HG02571 (cell line): ENCODE measurements around the gene EIF2AK3.

Source experiments
- ATAC-seq: cut with Tn5 transposase; IDR thresholded peaks from one replicate; pipeline ENCODE4 v1.9.1; 2021; ENCODE audit warnings: mild to moderate bottlenecking, moderate library complexity; ENCODE audit not compliant: unreplicated experiment

Gene EIF2AK3

GRCh38 chr2:88545118-88545517, 82.1 kb downstream of the EIF2AK3 start:
- no peak for ATAC-seq

GRCh38 chr2:88543541-88544057, 83.7 kb downstream of the EIF2AK3 start:
- no peak for ATAC-seq

GRCh38 chr2:88542668-88543067, 84.6 kb downstream of the EIF2AK3 start:
- no peak for ATAC-seq

GRCh38 chr2:88540346-88540745, 86.9 kb downstream of the EIF2AK3 start:
- ATAC-seq, result no peak

GRCh38 chr2:88538362-88538917, 88.8 kb downstream of the EIF2AK3 start:
- ATAC-seq, result no peak

- ATAC-seq, result no peak
Measured at GRCh38 chr2:88537640-88538039, 89.6 kb downstream of the EIF2AK3 start.

- ATAC-seq, result no peak
Measured at GRCh38 chr2:88530081-88530480, 97.2 kb downstream of the EIF2AK3 start.

GRCh38 chr2:88521445-88522073, 105.7 kb downstream of the EIF2AK3 start:
- no peak for ATAC-seq

- no peak for ATAC-seq
Measured at GRCh38 chr2:88517759-88518201, 109.5 kb downstream of the EIF2AK3 start.
